CD4-positive, alpha-beta T cell (primary cell): ENCODE measurements around the gene TRABD2B. TPM values are rescaled to one million over a fixed set of nuclear protein-coding genes. Genes with fewer than 3 reads are reported as not detected.

Experiments used
- ATAC-seq: fragments of 200-7000 bp; cut with Tn5 transposase; one replicate; pipeline ENCODE4 v1.10.0; 2022; ENCODE audit warnings: mild to moderate bottlenecking; ENCODE audit not compliant: poor library complexity
- CTCF ChIA-PET: fragments of 350-600 bp; sonication (Branson Sonifier 250); formaldehyde crosslinking; loops from one replicate; lab custom pipeline; 2021; ENCODE audit warnings: antibody characterized with exemption, inconsistent platforms; lab: Charles Lee
- POLR2A ChIA-PET: fragments of 350-600 bp; sonication (Branson Sonifier 250); formaldehyde crosslinking; loops from one replicate; lab custom pipeline; 2021; ENCODE audit warnings: antibody characterized with exemption, inconsistent platforms; lab: Charles Lee
- DNase-seq, 14 experiments: peaks; one replicate each; pipeline ENCODE4 v3.0.0-alpha.2; 2013 to 2020; ENCODE audit warnings: mixed read lengths in 2 of 14
- H3K27ac ChIP-seq, 2 donors: one replicate each; pipeline versions ENCODE4 v1.5.1 to v1.7.0; 2013; ENCODE audit warnings: low read length in 2 of 2, low read depth in 1 of 2, mild to moderate bottlenecking in 1 of 2
- H3K27me3 ChIP-seq, 2 experiments: 1 replicate in 1 of 2; 2 replicates in 1 of 2; pipeline versions ENCODE4 v1.6.1 to v1.7.0; 2013; ENCODE audit warnings: low read length in 2 of 2, control low read depth in 1 of 2, mild to moderate bottlenecking in 1 of 2, moderate library complexity in 1 of 2; ENCODE audit not compliant: insufficient read depth in 2 of 2, control insufficient read depth in 1 of 2
- H3K36me3 ChIP-seq: one replicate; pipeline ENCODE4 v1.6.1; 2013; ENCODE audit warnings: low read length, control low read depth; ENCODE audit not compliant: insufficient read depth
- H3K4me1 ChIP-seq: one replicate; pipeline ENCODE4 v1.6.1; 2013; ENCODE audit warnings: low read length, control low read depth; ENCODE audit not compliant: insufficient read depth
- H3K4me3 ChIP-seq: one replicate; pipeline ENCODE4 v1.5.1; 2013; ENCODE audit warnings: mild to moderate bottlenecking, low read length, moderate library complexity
- H3K9me3 ChIP-seq, 2 experiments: 1 replicate in 1 of 2; 2 replicates in 1 of 2; pipeline versions ENCODE4 v1.6.1 to v1.7.0; 2013; ENCODE audit warnings: low read length in 2 of 2, mild to moderate bottlenecking in 2 of 2, control low read depth in 1 of 2, moderate library complexity in 1 of 2; ENCODE audit not compliant: control insufficient read depth in 1 of 2, insufficient read depth in 1 of 2
- H3K27ac Mint-ChIP-seq: one replicate; pipeline ENCODE4 v1.8.0; 2020; ENCODE audit warnings: mixed read lengths
- H3K27me3 Mint-ChIP-seq: one replicate; pipeline ENCODE4 v1.8.0; 2021; ENCODE audit warnings: mixed read lengths
- H3K36me3 Mint-ChIP-seq: one replicate; pipeline ENCODE4 v1.8.0; 2021; ENCODE audit warnings: low read depth, mixed read lengths
- H3K4me1 Mint-ChIP-seq: one replicate; pipeline ENCODE4 v1.8.0; 2021; ENCODE audit warnings: low read depth, mixed read lengths
- H3K4me3 Mint-ChIP-seq: one replicate; pipeline ENCODE4 v1.8.0; 2020; ENCODE audit warnings: mild to moderate bottlenecking, mixed read lengths
- H3K9me3 Mint-ChIP-seq: one replicate; pipeline ENCODE4 v1.8.0; 2020; ENCODE audit warnings: mixed read lengths
- intact Hi-C, 2 experiments: fragments of 100-400 bp; cut with DNase I in 1 of 2; cut with micrococcal nuclease in 1 of 2; formaldehyde crosslinking; loops; one replicate each; pipeline versions ENCODE4 v1.15.1 to v1.9.0; 2023 to 2025; cut with DNase I, micrococcal nuclease
- total RNA-seq, 174 experiments: library from RNA in 2 of 174; stranded (reverse) in 2 of 174; gene quantifications; one replicate each; pipeline ENCODE4 v1.2.3 and lab custom pipeline; 2021 to 2026
- TF ChIP-seq, protein P1 (sequence below): fragments of 200-600 bp; IDR thresholded peaks from one replicate; pipeline ENCODE4 v1.8.0; 2022; ENCODE audit warnings: antibody characterized with exemption, mild to moderate bottlenecking

Gene TRABD2B
- total RNA-seq, 2 experiments from 2014 or later, result not detected

DNA sequence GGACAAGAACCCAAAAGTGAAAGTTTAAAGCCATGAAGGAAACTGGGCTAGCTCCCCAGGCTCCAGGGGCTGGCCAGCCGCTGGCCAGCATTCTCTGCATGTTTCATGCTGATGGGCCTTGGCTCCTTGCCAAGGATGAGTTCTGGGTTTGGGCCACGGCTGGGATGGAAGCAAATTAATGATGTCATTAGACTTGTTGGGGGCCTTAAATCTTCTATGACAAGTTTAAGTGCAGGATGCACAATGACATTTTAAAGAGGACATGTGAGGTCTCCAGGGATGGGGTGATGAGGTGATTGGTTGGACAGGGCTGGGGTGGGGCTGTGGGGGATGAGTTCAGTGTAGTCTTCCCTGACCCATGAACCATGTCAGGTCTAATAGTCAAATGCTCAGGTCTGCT is 199.6 kb downstream of the TRABD2B start:
- ATAC-seq (no peak), DNase-seq (no peak)
- no peak overlapping the region for H3K27ac Mint-ChIP-seq
- H3K36me3 ChIP-seq, result no peaks in the 10 kb centered on the region
- H3K4me1 Mint-ChIP-seq, result no peaks in the 10 kb centered on the region
- no peaks in the 10 kb centered on the region for H3K9me3 Mint-ChIP-seq
- POLR2A ChIA-PET, result no interaction called here
- CTCF ChIA-PET, result no interaction called here
- H3K4me1 ChIP-seq, result no peaks in the 10 kb centered on the region
- intact Hi-C loops, result no loop called here
- H3K27ac ChIP-seq, result no peak overlapping the region
- no peaks in the 10 kb centered on the region for H3K27me3 ChIP-seq
- no peak overlapping the region for H3K4me3 Mint-ChIP-seq
- H3K9me3 ChIP-seq, result no peaks in the 10 kb centered on the region
- no peaks in the 10 kb centered on the region for H3K27me3 Mint-ChIP-seq
- no peaks in the 10 kb centered on the region for H3K36me3 Mint-ChIP-seq
- H3K4me3 ChIP-seq, result no peak overlapping the region
- TF ChIP-seq, protein P1, sequence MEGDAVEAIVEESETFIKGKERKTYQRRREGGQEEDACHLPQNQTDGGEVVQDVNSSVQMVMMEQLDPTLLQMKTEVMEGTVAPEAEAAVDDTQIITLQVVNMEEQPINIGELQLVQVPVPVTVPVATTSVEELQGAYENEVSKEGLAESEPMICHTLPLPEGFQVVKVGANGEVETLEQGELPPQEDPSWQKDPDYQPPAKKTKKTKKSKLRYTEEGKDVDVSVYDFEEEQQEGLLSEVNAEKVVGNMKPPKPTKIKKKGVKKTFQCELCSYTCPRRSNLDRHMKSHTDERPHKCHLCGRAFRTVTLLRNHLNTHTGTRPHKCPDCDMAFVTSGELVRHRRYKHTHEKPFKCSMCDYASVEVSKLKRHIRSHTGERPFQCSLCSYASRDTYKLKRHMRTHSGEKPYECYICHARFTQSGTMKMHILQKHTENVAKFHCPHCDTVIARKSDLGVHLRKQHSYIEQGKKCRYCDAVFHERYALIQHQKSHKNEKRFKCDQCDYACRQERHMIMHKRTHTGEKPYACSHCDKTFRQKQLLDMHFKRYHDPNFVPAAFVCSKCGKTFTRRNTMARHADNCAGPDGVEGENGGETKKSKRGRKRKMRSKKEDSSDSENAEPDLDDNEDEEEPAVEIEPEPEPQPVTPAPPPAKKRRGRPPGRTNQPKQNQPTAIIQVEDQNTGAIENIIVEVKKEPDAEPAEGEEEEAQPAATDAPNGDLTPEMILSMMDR, result no peak

DNA sequence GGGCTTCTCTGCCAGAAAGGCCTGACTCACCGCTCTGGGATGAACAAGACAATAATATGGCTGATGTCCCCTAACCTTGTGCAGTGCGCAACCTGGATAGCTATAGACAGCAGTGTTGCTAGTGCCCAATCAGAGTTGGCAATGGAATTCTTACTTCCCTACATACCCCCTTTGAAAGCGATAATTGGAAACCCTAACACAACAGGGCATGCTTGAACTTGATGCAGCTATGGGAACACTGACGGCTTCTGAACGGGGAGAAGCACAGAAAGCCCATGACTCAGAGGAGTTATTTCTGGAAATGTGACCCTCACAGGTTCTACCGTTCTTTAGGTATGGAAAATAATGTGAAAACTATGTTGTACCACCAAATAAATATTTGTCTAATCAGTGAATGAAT is 200.6 kb downstream of the TRABD2B start:
- POLR2A ChIA-PET, result no interaction called here
- no peaks in the 10 kb centered on the region for H3K36me3 ChIP-seq
- no peaks in the 10 kb centered on the region for H3K9me3 Mint-ChIP-seq
- TF ChIP-seq, protein P1, result no peak
- no peak overlapping the region for H3K27ac Mint-ChIP-seq
- CTCF ChIA-PET, result no interaction called here
- ATAC-seq, result no peak
- H3K27ac ChIP-seq, result no peak overlapping the region
- H3K4me3 ChIP-seq, result no peak overlapping the region
- no peaks in the 10 kb centered on the region for H3K9me3 ChIP-seq
- no peak for DNase-seq
- no peaks in the 10 kb centered on the region for H3K4me1 ChIP-seq
- no peaks in the 10 kb centered on the region for H3K4me1 Mint-ChIP-seq
- H3K27me3 Mint-ChIP-seq, result no peaks in the 10 kb centered on the region
- H3K36me3 Mint-ChIP-seq, result no peaks in the 10 kb centered on the region
- H3K4me3 Mint-ChIP-seq, result no peak overlapping the region
- intact Hi-C loops, result no loop called here
- H3K27me3 ChIP-seq, result no peaks in the 10 kb centered on the region

DNA sequence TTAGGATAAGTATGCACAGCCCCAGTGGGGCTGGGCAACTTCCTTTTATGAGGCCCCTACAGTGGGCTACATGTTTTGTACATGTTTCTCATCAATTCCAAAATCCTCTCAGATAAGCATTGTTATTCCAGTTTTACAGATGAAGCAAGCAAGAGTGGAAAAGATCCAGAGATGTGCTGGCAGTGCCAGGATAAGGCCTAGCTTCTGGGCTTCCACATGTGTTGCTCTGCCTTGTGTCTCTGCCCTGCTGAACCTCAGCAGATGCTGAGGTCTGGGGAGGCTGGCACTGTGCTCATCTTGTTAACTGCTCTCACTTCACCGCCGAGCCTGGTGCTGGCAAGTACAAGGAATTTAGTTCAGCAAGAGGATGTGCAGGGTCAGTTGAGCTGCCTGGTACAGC is 202.1 kb downstream of the TRABD2B start:
- DNase-seq (no peak), ATAC-seq (no peak)
- Mint-ChIP-seq H3K36me3 (no peaks in the 10 kb centered on the region), H3K27me3 (no peaks in the 10 kb centered on the region), H3K4me3 (no peak overlapping the region), H3K4me1 (no peaks in the 10 kb centered on the region), H3K9me3 (no peaks in the 10 kb centered on the region), H3K27ac (no peak overlapping the region)
- POLR2A ChIA-PET, result no interaction called here
- TF ChIP-seq, protein P1, result no peak
- Histone ChIP-seq H3K27me3 (no peaks in the 10 kb centered on the region), H3K4me1 (no peaks in the 10 kb centered on the region), H3K4me3 (no peak overlapping the region), H3K27ac (no peak overlapping the region), H3K9me3 (no peaks in the 10 kb centered on the region), H3K36me3 (no peaks in the 10 kb centered on the region)
- intact Hi-C loops, result no loop called here
- CTCF ChIA-PET, result no interaction called here
